ENCODE data around the gene RABGAP1. TPM values are rescaled to one million over a fixed set of nuclear protein-coding genes. Genes with fewer than 3 reads are reported as not detected.

The RABGAP1 gene
- total and polyA plus RNA-seq, 10 of the 15 experiments (the other 5 are each of a cell fraction or from before 2014, with no cell fraction given): 2.6 to 31.6 (median 12.5) TPM

DNA sequence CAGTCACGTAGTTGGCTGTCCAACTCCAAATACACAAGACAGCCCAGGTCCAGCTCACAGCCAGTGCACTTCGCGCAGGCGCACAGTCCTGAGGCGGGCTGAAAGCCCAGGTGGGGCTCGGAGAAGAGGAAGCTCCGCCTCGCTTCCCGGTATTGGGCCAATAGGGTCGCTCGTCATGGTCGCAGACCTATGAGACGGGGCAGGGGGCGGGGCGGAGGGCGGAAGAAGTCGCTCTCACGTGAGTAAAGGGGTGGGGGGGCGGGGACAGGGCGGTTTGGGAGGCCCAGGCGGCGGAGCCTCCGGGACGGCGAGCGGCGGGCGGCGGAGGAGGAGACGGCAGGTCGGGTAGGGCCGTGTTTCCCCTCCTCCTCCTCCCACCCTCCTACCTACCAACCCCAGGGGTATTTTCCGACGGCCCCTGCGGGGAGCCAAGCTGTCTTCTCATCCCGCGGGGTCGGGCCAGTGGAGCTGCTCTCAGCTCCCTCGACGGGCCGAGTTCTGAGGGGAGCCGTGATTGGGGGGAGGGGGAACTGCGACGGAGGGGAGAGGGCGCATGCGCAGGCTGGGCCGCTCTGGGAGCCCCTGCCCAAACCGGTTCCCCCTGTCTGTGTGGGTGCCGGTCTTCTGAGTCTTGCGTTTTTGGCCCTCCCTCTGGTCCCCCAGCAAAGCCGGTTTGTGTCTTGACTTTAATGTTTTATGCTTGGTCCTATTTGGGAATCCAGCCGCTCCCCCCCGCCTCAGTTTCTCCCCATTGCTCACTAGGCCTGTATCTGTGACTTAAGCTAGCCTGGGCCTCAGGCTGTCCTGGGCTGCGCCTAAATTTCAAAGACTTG is at the start of gene RABGAP1 (continued):
- TF ChIP-seq, protein P1, sequence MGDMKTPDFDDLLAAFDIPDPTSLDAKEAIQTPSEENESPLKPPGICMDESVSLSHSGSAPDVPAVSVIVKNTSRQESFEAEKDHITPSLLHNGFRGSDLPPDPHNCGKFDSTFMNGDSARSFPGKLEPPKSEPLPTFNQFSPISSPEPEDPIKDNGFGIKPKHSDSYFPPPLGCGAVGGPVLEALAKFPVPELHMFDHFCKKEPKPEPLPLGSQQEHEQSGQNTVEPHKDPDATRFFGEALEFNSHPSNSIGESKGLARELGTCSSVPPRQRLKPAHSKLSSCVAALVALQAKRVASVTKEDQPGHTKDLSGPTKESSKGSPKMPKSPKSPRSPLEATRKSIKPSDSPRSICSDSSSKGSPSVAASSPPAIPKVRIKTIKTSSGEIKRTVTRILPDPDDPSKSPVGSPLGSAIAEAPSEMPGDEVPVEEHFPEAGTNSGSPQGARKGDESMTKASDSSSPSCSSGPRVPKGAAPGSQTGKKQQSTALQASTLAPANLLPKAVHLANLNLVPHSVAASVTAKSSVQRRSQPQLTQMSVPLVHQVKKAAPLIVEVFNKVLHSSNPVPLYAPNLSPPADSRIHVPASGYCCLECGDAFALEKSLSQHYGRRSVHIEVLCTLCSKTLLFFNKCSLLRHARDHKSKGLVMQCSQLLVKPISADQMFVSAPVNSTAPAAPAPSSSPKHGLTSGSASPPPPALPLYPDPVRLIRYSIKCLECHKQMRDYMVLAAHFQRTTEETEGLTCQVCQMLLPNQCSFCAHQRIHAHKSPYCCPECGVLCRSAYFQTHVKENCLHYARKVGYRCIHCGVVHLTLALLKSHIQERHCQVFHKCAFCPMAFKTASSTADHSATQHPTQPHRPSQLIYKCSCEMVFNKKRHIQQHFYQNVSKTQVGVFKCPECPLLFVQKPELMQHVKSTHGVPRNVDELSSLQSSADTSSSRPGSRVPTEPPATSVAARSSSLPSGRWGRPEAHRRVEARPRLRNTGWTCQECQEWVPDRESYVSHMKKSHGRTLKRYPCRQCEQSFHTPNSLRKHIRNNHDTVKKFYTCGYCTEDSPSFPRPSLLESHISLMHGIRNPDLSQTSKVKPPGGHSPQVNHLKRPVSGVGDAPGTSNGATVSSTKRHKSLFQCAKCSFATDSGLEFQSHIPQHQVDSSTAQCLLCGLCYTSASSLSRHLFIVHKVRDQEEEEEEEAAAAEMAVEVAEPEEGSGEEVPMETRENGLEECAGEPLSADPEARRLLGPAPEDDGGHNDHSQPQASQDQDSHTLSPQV (IDR thresholded peaks at IDR 0.05): no peak
- TF ChIP-seq, protein P2, sequence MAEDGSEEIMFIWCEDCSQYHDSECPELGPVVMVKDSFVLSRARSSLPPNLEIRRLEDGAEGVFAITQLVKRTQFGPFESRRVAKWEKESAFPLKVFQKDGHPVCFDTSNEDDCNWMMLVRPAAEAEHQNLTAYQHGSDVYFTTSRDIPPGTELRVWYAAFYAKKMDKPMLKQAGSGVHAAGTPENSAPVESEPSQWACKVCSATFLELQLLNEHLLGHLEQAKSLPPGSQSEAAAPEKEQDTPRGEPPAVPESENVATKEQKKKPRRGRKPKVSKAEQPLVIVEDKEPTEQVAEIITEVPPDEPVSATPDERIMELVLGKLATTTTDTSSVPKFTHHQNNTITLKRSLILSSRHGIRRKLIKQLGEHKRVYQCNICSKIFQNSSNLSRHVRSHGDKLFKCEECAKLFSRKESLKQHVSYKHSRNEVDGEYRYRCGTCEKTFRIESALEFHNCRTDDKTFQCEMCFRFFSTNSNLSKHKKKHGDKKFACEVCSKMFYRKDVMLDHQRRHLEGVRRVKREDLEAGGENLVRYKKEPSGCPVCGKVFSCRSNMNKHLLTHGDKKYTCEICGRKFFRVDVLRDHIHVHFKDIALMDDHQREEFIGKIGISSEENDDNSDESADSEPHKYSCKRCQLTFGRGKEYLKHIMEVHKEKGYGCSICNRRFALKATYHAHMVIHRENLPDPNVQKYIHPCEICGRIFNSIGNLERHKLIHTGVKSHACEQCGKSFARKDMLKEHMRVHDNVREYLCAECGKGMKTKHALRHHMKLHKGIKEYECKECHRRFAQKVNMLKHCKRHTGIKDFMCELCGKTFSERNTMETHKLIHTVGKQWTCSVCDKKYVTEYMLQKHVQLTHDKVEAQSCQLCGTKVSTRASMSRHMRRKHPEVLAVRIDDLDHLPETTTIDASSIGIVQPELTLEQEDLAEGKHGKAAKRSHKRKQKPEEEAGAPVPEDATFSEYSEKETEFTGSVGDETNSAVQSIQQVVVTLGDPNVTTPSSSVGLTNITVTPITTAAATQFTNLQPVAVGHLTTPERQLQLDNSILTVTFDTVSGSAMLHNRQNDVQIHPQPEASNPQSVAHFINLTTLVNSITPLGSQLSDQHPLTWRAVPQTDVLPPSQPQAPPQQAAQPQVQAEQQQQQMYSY (CRISPR knock-in tag; IDR thresholded peaks at IDR 0.05): no peak
- TF ChIP-seq SMC3 (IDR thresholded peaks at IDR 0.05; ENCODE audit: borderline replicate concordance, low read length) (no peak), EGR1 (IDR thresholded peaks at IDR 0.05; ENCODE audit: borderline replicate concordance in 1 of 2, low read depth in 2 of 2, low read length in 2 of 2) (peak in 1 of 2 experiments; percentile 61; a peak in 1 of 3 replicates), RUNX3 (IDR thresholded peaks at IDR 0.05; ENCODE audit: low read length) (no peak), MYC (IDR thresholded peaks at IDR 0.05; ENCODE audit: insufficient read depth, insufficient read length, insufficient replicate concordance, low read length, severe bottlenecking) (no peak), TCF12 (IDR thresholded peaks at IDR 0.05; ENCODE audit: low read depth, low read length) (0 out of 2 replicates have a peak, but pooled peaks have one; percentile 3), TCF3 (IDR thresholded peaks at IDR 0.05; ENCODE audit: borderline replicate concordance, insufficient read depth, low read depth, low read length) (no peak), MYB (IDR thresholded peaks at IDR 0.05; ENCODE audit: borderline replicate concordance, low read depth, low read length) (no peak), ZNF217 (IDR thresholded peaks at IDR 0.05) (no peak), JUNB (IDR thresholded peaks at IDR 0.05) (no peak), ZBED1 (IDR thresholded peaks at IDR 0.05; ENCODE audit: borderline replicate concordance) (no peak), RB1 (IDR thresholded peaks at IDR 0.05; ENCODE audit: borderline replicate concordance) (peak; percentile 38; the same call in 1 of the 2 replicates), STAT1 (conservative IDR thresholded peaks at IDR 0.05) (no peak), TAF1 (IDR thresholded peaks at IDR 0.05; ENCODE audit: borderline replicate concordance, low read depth, low read length) (no peak; the same call in 1 of the 2 replicates)
- TF ChIP-seq, protein P3, sequence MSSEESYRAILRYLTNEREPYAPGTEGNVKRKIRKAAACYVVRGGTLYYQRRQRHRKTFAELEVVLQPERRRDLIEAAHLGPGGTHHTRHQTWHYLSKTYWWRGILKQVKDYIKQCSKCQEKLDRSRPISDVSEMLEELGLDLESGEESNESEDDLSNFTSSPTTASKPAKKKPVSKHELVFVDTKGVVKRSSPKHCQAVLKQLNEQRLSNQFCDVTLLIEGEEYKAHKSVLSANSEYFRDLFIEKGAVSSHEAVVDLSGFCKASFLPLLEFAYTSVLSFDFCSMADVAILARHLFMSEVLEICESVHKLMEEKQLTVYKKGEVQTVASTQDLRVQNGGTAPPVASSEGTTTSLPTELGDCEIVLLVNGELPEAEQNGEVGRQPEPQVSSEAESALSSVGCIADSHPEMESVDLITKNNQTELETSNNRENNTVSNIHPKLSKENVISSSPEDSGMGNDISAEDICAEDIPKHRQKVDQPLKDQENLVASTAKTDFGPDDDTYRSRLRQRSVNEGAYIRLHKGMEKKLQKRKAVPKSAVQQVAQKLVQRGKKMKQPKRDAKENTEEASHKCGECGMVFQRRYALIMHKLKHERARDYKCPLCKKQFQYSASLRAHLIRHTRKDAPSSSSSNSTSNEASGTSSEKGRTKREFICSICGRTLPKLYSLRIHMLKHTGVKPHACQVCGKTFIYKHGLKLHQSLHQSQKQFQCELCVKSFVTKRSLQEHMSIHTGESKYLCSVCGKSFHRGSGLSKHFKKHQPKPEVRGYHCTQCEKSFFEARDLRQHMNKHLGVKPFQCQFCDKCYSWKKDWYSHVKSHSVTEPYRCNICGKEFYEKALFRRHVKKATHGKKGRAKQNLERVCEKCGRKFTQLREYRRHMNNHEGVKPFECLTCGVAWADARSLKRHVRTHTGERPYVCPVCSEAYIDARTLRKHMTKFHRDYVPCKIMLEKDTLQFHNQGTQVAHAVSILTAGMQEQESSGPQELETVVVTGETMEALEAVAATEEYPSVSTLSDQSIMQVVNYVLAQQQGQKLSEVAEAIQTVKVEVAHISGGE (CRISPR knock-in tag; IDR thresholded peaks at IDR 0.05): no peak
- TF ChIP-seq, protein P4, sequence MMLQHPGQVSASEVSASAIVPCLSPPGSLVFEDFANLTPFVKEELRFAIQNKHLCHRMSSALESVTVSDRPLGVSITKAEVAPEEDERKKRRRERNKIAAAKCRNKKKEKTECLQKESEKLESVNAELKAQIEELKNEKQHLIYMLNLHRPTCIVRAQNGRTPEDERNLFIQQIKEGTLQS (IDR thresholded peaks at IDR 0.05; ENCODE audit: borderline replicate concordance, extremely low read depth, low read depth, low read length): no peak
